Measurements from ENCODE around the gene MYOG.

Gene MYOG

DNA sequence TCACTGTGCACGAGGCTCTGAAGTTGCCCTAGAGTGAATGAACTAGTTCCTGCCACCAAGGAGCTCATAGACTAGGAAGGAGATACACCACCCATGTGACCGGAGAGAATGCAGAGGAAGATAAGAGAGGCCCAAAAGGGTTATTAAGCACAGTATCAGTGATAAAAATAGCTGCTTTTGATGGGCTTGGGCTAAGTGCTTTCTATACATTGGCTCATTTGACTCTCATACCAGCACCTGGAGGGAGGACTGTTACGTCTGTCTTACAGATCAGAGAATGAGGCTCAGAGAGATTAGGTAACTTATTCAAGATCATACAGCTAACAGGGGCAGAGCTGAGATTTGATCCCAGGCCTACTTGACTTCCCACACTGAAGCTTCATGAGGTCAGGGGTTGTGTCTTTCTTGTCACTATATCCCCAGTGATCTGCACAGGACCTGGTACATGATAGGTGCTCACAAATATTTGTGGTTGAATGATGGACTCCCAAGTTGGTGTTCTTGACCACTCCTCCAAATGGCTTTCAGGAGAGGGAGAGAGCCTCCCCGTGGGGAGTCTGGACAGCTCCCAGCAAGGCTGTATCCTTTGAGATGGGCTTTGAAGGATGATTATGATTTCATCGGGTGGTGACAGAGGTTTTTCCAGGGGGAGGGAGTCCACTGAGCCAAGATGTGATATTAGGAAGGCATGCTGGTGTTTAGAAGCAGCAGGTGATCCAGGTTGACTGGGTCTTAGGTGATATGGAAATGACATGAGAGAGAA, 45.1 kb downstream of the MYOG start:
- no peak for FAIRE-seq
- no peak for DNase-seq (ENCODE audit: insufficient read length, low spot score)
- TF ChIP-seq, protein P1, sequence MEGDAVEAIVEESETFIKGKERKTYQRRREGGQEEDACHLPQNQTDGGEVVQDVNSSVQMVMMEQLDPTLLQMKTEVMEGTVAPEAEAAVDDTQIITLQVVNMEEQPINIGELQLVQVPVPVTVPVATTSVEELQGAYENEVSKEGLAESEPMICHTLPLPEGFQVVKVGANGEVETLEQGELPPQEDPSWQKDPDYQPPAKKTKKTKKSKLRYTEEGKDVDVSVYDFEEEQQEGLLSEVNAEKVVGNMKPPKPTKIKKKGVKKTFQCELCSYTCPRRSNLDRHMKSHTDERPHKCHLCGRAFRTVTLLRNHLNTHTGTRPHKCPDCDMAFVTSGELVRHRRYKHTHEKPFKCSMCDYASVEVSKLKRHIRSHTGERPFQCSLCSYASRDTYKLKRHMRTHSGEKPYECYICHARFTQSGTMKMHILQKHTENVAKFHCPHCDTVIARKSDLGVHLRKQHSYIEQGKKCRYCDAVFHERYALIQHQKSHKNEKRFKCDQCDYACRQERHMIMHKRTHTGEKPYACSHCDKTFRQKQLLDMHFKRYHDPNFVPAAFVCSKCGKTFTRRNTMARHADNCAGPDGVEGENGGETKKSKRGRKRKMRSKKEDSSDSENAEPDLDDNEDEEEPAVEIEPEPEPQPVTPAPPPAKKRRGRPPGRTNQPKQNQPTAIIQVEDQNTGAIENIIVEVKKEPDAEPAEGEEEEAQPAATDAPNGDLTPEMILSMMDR (IDR thresholded peaks at IDR 0.05; ENCODE audit: insufficient read depth, missing control alignments), result no peak

DNA sequence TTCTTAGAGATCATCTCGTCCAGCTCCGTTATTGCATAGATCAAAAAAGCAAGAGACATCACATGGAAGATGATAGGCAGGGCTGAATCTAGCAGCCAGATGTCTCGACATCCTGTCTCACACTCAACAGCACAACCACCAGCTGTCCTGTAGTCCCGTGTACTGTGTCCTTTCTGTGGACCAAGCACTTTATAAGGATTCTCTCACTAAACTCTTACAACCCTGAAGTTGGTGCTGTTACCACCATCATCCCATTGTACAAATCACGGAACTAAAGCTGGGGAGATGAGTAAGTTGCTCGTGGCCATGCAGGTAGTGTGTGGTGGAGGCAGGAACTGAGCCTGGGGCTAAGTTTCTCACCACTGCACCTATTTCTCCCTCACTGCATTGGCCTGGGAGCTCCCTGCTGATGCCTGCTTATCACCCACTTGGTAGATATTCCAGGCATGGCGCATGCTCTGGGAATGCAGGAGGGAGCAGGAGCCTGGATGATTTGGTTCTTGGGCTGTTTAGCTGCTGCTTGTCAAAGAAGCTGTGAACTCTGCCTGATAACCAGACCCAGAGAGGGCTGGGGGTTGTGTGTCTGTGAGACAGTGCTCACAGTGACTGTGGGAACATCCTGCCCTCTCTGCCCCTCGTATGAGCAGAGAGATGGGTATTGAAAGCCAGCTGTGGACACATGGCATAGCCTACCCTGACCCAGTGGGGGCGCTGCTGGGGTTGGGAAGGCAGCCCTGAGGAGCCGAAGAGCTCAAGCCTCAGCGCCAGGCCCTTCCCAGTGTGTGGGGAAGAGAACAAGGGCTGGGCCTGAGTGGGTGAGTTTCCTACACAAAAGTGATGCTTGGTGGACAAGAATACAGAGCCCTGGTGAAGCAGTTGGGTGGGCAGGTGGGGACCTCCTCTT, 46.0 kb downstream of the MYOG start:
- TF ChIP-seq, protein P1 (IDR thresholded peaks at IDR 0.05; ENCODE audit: insufficient read depth, missing control alignments), result peak; percentile 25
- FAIRE-seq (no peak), DNase-seq (ENCODE audit: insufficient read length, low spot score) (peak; percentile 9)

DNA sequence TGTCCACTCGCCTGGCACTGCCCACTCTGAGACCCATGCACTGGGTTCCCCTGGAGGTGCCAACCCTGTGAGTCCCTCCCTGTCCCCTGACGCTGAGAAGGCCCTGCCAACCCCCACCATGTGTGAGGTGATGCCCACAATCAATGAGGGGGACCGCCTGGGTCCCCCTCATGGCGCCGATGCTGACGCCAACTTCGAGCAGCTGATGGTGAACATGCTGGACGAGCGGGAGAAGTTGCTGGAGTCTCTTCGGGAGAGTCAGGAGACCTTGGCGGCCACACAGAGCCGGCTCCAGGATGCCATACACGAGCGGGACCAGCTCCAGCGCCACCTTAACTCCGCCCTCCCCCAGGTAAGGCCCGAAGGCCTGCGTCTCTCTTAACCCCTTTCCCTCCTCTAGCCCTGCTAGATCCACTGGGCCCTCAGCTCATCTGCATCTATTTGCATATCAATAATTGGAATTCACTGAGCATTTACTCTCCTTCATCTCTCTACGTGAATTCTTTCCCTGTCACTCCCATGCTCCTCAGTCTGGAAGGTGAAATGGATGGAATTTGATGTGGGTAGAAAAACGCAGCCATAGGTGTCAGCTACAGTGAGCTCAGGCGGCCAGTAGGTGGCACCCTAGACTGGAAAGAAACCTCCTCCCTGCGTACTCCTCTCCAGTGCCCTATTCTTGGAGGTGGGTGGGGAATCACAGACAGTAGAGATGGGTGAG, 46.8 kb downstream of the MYOG start:
- FAIRE-seq (peak; percentile 90), DNase-seq (ENCODE audit: insufficient read length, low spot score) (peak; percentile 97)
- TF ChIP-seq, protein P1 (IDR thresholded peaks at IDR 0.05; ENCODE audit: insufficient read depth, missing control alignments), result peak; percentile 100

DNA sequence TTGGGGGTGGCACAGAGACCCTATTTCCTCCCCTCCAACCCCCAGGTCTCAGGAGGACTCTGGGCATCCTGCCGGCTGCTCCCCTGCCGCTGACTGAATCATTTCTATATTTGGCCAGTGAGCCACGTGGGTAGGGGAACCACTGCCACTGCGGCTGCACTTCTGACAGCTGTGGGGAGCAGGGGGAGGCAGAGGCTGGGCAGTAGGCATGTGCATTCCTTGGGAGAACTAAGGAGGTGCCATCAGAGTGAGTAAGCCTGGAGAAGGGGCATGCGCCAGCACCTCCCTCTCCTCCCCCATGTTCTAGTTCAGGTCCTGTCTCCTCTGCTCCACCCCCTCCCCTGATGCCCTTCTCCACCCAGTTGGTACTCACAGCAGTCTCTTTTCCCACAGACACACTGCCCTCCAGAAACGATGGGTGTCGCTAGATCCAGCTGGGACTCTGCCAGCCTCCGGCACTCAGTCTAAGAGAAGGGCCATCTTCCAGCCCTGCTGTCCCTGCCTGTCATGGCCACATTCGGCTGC, 47.5 kb downstream of the MYOG start:
- DNase-seq (ENCODE audit: insufficient read length, low spot score) (peak; percentile 17), FAIRE-seq (no peak)
- TF ChIP-seq, protein P1 (IDR thresholded peaks at IDR 0.05; ENCODE audit: insufficient read depth, missing control alignments), result no peak

DNA sequence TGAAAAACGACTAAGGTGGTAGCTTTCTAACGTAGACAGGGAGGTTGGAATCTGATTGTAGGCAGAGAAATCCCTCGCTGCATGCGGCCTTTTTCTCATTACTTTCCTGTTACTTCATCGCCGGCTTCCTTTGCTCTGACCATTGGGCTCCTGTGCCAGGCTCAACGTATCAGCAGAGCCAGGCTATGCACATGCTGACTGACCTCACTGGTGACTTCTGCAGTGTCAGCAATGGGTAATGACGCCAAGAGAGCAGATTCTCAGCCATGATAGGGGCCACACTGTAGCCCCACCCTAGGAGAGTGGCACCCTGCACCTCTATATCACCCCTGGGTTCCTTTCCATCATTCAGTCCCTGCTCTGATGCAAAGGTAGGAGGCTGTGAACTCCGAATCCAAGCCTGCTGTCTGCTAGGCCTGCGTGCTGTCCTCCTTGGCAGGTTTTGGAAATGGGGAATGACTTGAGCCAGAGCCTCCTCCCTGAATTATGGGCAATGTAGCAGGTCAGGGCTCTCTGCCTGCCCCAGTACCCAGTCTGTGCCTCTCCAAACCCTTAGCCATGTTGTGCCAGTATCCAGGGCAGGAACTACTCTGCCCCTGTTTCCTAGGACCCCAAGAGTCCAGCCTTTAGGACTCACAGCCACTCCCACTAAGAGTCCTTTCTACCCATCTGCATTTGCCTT, 48.2 kb downstream of the MYOG start:
- DNase-seq (ENCODE audit: insufficient read length, low spot score) (peak; percentile 14), FAIRE-seq (no peak)
- TF ChIP-seq, protein P1 (IDR thresholded peaks at IDR 0.05; ENCODE audit: insufficient read depth, missing control alignments), result no peak

DNA sequence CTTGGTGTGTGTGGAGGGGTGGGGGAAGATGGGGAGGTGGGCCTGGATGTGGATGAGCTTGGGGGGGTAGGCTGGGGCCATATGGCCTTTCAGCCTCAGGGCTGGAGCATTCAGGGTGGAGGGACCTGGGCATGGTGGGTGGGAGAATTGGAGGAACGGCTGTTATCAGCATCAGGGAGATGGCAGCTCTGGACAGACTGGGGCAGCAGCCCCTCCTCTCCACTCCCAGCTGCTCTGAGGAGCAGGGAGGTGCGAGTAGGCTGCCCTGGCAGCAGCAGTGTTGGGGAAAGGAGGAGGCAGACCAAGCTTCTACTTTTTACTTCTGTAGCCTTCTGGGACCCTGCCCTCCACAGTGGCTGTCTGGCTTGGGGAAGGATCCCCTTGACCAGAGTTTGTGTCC, 49.3 kb downstream of the MYOG start:
- DNase-seq (ENCODE audit: insufficient read length, low spot score) (peak; percentile 23), FAIRE-seq (no peak)
- TF ChIP-seq, protein P1 (IDR thresholded peaks at IDR 0.05; ENCODE audit: insufficient read depth, missing control alignments), result no peak
